ENCODE results near the gene SLC16A10.

GRCh38 chr6:111113336-111114086, 26.2 kb downstream of the SLC16A10 start:
- TF ChIP-seq, protein P1, sequence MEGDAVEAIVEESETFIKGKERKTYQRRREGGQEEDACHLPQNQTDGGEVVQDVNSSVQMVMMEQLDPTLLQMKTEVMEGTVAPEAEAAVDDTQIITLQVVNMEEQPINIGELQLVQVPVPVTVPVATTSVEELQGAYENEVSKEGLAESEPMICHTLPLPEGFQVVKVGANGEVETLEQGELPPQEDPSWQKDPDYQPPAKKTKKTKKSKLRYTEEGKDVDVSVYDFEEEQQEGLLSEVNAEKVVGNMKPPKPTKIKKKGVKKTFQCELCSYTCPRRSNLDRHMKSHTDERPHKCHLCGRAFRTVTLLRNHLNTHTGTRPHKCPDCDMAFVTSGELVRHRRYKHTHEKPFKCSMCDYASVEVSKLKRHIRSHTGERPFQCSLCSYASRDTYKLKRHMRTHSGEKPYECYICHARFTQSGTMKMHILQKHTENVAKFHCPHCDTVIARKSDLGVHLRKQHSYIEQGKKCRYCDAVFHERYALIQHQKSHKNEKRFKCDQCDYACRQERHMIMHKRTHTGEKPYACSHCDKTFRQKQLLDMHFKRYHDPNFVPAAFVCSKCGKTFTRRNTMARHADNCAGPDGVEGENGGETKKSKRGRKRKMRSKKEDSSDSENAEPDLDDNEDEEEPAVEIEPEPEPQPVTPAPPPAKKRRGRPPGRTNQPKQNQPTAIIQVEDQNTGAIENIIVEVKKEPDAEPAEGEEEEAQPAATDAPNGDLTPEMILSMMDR (IDR thresholded peaks at IDR 0.05): no peak
- TF ChIP-seq POLR2A (IDR thresholded peaks at IDR 0.05): no peak

Data from lower leg skin (tissue), 3 donors.